CD4-positive, alpha-beta memory T cell (primary cell): ENCODE measurements around the gene ZNF217. TPM values are rescaled to one million over a fixed set of nuclear protein-coding genes. Genes with fewer than 3 reads are reported as not detected.
"Not testable (repeated sequence)": the region's sequence is repeated elsewhere in the genome, so short reads cannot be mapped to it uniquely, and the experiment has no call there.

Experiments used
- CTCF ChIA-PET: fragments of 350-600 bp; sonication (Branson Sonifier 250); formaldehyde crosslinking; loops from one replicate; lab custom pipeline; 2021; ENCODE audit warnings: inconsistent platforms; ENCODE audit not compliant: partially characterized antibody; lab: Charles Lee
- POLR2A ChIA-PET: fragments of 350-600 bp; sonication (Branson Sonifier 250); formaldehyde crosslinking; loops from one replicate; lab custom pipeline; 2021; ENCODE audit not compliant: partially characterized antibody; lab: Charles Lee
- DNase-seq, 5 donors: peaks; one replicate each; pipeline versions ENCODE4 v3.0.0 to v3.0.0-alpha.2; 2020 to 2022; ENCODE audit warnings: mixed read lengths in 1 of 5
- H3K27ac ChIP-seq: one replicate; pipeline ENCODE4 v1.7.0; 2013; ENCODE audit warnings: low read depth, low read length
- H3K27me3 ChIP-seq: 2 replicates; pipeline ENCODE4 v1.7.0; 2013; ENCODE audit warnings: mild to moderate bottlenecking, low read length, moderate library complexity; ENCODE audit not compliant: insufficient read depth
- H3K36me3 ChIP-seq: 2 replicates; pipeline ENCODE4 v1.7.0; 2013; ENCODE audit warnings: mild to moderate bottlenecking, low read length, moderate library complexity; ENCODE audit not compliant: insufficient read depth
- H3K4me1 ChIP-seq: 2 replicates; pipeline ENCODE4 v1.7.0; 2013; ENCODE audit warnings: mild to moderate bottlenecking, low read length, moderate library complexity; ENCODE audit not compliant: insufficient read depth
- H3K4me3 ChIP-seq, 2 donors: one replicate each; pipeline ENCODE4 v1.7.0; 2013; ENCODE audit warnings: low read length in 2 of 2, mild to moderate bottlenecking in 1 of 2
- H3K9me3 ChIP-seq, 2 donors: one replicate each; pipeline ENCODE4 v1.7.0; 2013; ENCODE audit warnings: low read length in 2 of 2, control low read depth in 1 of 2; ENCODE audit not compliant: control insufficient read depth in 1 of 2
- H3K27ac Mint-ChIP-seq, 7 donors: one replicate each; pipeline ENCODE4 v1.8.0; 2020 to 2021; ENCODE audit warnings: mixed read lengths in 7 of 7, mild to moderate bottlenecking in 6 of 7, inconsistent platforms in 3 of 7, moderate library complexity in 3 of 7
- H3K27me3 Mint-ChIP-seq, 2 donors: one replicate each; pipeline ENCODE4 v1.8.0; 2020 to 2021; ENCODE audit warnings: mixed read lengths in 2 of 2
- H3K36me3 Mint-ChIP-seq, 2 donors: one replicate each; pipeline ENCODE4 v1.8.0; 2020 to 2021; ENCODE audit warnings: mixed read lengths in 2 of 2, inconsistent platforms in 1 of 2, mild to moderate bottlenecking in 1 of 2
- H3K4me1 Mint-ChIP-seq, 4 donors: one replicate each; pipeline ENCODE4 v1.8.0; 2020 to 2021; ENCODE audit warnings: mixed read lengths in 4 of 4, mild to moderate bottlenecking in 1 of 4
- H3K4me3 Mint-ChIP-seq, 8 donors: one replicate each; pipeline ENCODE4 v1.8.0; 2020 to 2021; ENCODE audit warnings: mixed read lengths in 8 of 8, mild to moderate bottlenecking in 7 of 8, moderate library complexity in 6 of 8, inconsistent platforms in 3 of 8
- H3K9me3 Mint-ChIP-seq, 8 donors: one replicate each; pipeline ENCODE4 v1.8.0; 2020 to 2021; ENCODE audit warnings: mixed read lengths in 8 of 8, mild to moderate bottlenecking in 5 of 8, inconsistent platforms in 3 of 8, moderate library complexity in 1 of 8
- intact Hi-C: fragments of 100-400 bp; cut with micrococcal nuclease; formaldehyde crosslinking; loops from one replicate; pipeline ENCODE4 v1.15.1; 2023
- polyA plus RNA-seq, 2 donors: library from polyadenylated mRNA; unstranded; fragments of 300-500 nt; fragmentation: Illumina TruSeq; gene quantifications; one replicate each; pipeline ENCODE4 v1.2.3, GENCODE V29; 2021
- total RNA-seq, 2 experiments: library from RNA; stranded (reverse); gene quantifications; one replicate each; pipeline ENCODE4 v1.2.3, GENCODE V29; 2021

Gene ZNF217
- total and polyA plus RNA-seq, 4 experiments from 2014 or later, result 11.6 to 111 (median 64.4) TPM

DNA sequence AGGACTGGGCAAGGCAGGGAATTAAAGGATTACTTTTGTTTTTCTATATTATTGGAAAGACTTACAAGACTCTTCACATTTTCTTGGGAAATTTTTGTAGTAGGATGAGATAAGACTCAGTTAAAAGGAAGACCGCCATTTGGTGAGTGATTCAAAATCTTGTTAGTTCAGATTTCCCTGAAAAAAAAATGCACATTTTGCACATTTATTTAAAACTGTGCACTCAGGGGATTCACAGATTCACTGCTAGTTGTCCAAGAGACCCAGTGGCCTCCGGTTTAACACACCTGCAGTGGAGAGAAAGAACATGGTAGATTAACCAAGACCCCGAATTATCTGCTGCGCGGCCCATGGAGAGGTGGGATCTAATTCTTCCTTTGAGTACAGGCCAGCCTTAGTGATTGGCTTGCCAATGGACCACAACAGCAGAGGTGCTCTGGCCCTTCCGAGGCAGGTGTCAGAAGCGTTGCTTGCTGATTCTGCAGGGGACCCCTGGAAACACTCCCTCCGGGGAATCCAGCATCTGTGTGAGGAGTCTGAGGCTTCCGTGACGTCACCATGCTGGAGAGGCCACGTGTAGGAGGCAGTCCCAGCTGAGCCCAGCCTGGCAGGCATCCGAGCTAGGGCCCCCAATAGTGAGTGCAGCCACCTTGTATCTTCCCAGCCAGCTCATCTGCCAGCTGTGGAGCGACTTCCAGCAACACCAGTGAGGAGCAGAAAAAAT lies 68.9 kb downstream of the ZNF217 start:
- CTCF ChIA-PET, result no interaction called here
- no peaks in the 10 kb centered on the region for H3K9me3 Mint-ChIP-seq
- intact Hi-C loops, result no loop called here

GRCh38 chr20:53523615-53524014 lies 70.0 kb downstream of the ZNF217 start:
- H3K36me3 Mint-ChIP-seq, result not testable (repeated sequence)

More for the DNA sequence above, 68.9 kb downstream of the ZNF217 start:
- H3K36me3 Mint-ChIP-seq, result no peaks in the 10 kb centered on the region
- no peak overlapping the region for H3K4me3 Mint-ChIP-seq
- no peaks in the 10 kb centered on the region for H3K4me1 Mint-ChIP-seq
- Histone ChIP-seq H3K9me3 (no peaks in the 10 kb centered on the region), H3K27ac (no peak overlapping the region), H3K4me1 (no peaks in the 10 kb centered on the region), H3K36me3 (no peaks in the 10 kb centered on the region), H3K27me3 (no peaks in the 10 kb centered on the region), H3K4me3 (no peak overlapping the region)
- H3K27ac Mint-ChIP-seq, result peak overlapping the region in 2 of 7 donors; percentile 12 to 40
- no peak for DNase-seq
- POLR2A ChIA-PET, result no interaction called here
- peaks cover 0 to 2% of the 10 kb centered on the region in 2 donors for H3K27me3 Mint-ChIP-seq

DNA sequence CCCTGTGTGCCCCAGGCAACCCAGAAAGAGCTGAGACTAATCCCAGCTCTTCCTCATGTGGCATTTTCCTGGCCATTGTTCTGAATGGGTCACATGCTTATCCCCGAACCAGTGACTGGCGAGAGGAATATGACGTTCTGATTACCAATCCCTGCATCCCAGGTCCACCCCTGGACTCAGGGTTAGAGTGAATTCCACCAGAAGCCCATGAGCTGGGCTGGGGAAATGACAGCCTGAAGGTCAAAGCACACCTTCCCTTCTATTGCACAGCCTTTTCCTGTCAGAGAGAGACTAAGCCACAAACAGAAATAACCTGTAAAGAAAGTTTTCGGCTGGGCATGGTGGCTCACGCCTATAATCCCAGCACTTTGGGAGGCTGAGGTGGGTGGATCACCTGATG lies 70.9 kb downstream of the ZNF217 start:
- Mint-ChIP-seq H3K4me1 (no peaks in the 10 kb centered on the region), H3K36me3 (no peaks in the 10 kb centered on the region), H3K27ac (peak overlapping the region in 1 of 7 donors; percentile 29), H3K9me3 (no peaks in the 10 kb centered on the region), H3K27me3 (peaks cover 0 to 2% of the 10 kb centered on the region in 2 donors), H3K4me3 (no peak overlapping the region)
- Histone ChIP-seq H3K4me3 (no peak overlapping the region), H3K27ac (no peak overlapping the region), H3K9me3 (no peaks in the 10 kb centered on the region), H3K4me1 (no peaks in the 10 kb centered on the region), H3K27me3 (no peaks in the 10 kb centered on the region), H3K36me3 (no peaks in the 10 kb centered on the region)
- ChIA-PET POLR2A (no interaction called here), CTCF (no interaction called here)
- intact Hi-C loops, result no loop called here
- DNase-seq, result no peak

More at GRCh38 chr20:53523615-53524014, 70.0 kb downstream of the ZNF217 start:
- H3K27ac Mint-ChIP-seq, CTCF ChIA-PET, DNase-seq, H3K4me3 Mint-ChIP-seq, POLR2A ChIA-PET, H3K9me3 Mint-ChIP-seq, H3K27me3 ChIP-seq, H3K27me3 Mint-ChIP-seq, H3K36me3 ChIP-seq, H3K4me1 Mint-ChIP-seq, intact Hi-C loops, H3K4me3 ChIP-seq, H3K4me1 ChIP-seq, H3K9me3 ChIP-seq, H3K27ac ChIP-seq: not testable (repeated sequence)

- H3K9me3 ChIP-seq, result no peaks in the 10 kb centered on the region
- no peaks in the 10 kb centered on the region for H3K36me3 ChIP-seq
- H3K27ac Mint-ChIP-seq, result no peak overlapping the region
- H3K9me3 Mint-ChIP-seq, result no peaks in the 10 kb centered on the region
- H3K4me1 Mint-ChIP-seq, result no peaks in the 10 kb centered on the region
- H3K27ac ChIP-seq, result no peak overlapping the region
- H3K4me3 Mint-ChIP-seq, result no peak overlapping the region
- CTCF ChIA-PET, result no interaction called here
- H3K4me3 ChIP-seq, result no peak overlapping the region
- H3K4me1 ChIP-seq, result no peaks in the 10 kb centered on the region
- POLR2A ChIA-PET, result no interaction called here
- H3K27me3 ChIP-seq, result no peaks in the 10 kb centered on the region
- intact Hi-C loops, result no loop called here
- no peaks in the 10 kb centered on the region for H3K36me3 Mint-ChIP-seq
- DNase-seq, result no peak
- H3K27me3 Mint-ChIP-seq, result no peaks in the 10 kb centered on the region
Observed at GRCh38 chr20:53522026-53522425, 71.6 kb downstream of the ZNF217 start.

- H3K4me1 ChIP-seq, POLR2A ChIA-PET, H3K9me3 Mint-ChIP-seq, H3K27ac Mint-ChIP-seq, H3K9me3 ChIP-seq, H3K4me1 Mint-ChIP-seq, CTCF ChIA-PET, intact Hi-C loops, H3K27ac ChIP-seq, H3K27me3 ChIP-seq, H3K36me3 Mint-ChIP-seq, DNase-seq, H3K27me3 Mint-ChIP-seq, H3K4me3 Mint-ChIP-seq, H3K36me3 ChIP-seq, H3K4me3 ChIP-seq: not testable (repeated sequence)
Observed at GRCh38 chr20:53521421-53521820, 72.2 kb downstream of the ZNF217 start.

DNA sequence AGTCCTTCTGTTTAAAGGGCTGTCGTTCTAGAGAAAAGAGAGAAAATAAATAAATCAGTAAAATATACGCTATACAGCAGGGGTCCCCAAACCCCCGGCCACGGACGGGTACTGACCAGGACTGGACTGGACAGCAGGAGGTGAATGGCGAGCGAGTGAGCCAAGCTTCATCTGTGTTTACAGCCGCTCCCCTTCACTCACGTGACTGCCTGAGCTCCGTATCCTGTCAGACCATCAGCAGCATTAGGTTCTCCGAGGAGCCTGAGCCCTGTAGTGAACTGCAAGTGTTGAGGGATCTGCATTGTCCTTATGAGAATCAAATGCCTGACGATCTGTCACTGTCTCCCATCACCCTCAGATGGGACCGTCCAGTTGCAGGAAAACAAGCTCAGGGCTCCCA lies 76.5 kb downstream of the ZNF217 start:
- Histone ChIP-seq H3K4me1 (no peaks in the 10 kb centered on the region), H3K9me3 (no peaks in the 10 kb centered on the region), H3K27me3 (no peaks in the 10 kb centered on the region), H3K27ac (no peak overlapping the region), H3K4me3 (no peak overlapping the region), H3K36me3 (no peaks in the 10 kb centered on the region)
- H3K27me3 Mint-ChIP-seq, result no peaks in the 10 kb centered on the region
- H3K4me1 Mint-ChIP-seq, result no peaks in the 10 kb centered on the region
- H3K36me3 Mint-ChIP-seq, result no peaks in the 10 kb centered on the region
- no peak overlapping the region for H3K27ac Mint-ChIP-seq
- CTCF ChIA-PET, result no interaction called here
- DNase-seq, result no peak
- no peak overlapping the region for H3K4me3 Mint-ChIP-seq
- POLR2A ChIA-PET, result no interaction called here
- intact Hi-C loops, result no loop called here
- H3K9me3 Mint-ChIP-seq, result no peaks in the 10 kb centered on the region
